K562 (cell line): ENCODE results near the gene GULP1.

Experiments
- FOXK2 ChIP-seq, 2 experiments: fragments of 450-650 bp; IDR thresholded peaks in 1 of 2; conservative IDR thresholded peaks in 1 of 2; 2 replicates each; pipeline ENCODE4 v1.6.1; 2016; ENCODE audit warnings: low read depth in 2 of 2, mild to moderate bottlenecking in 1 of 2
- KAT7 ChIP-seq: sonication (generic); formaldehyde crosslinking; IDR thresholded peaks from 2 replicates; pipeline ENCODE4 v1.8.0; 2022; ENCODE audit warnings: missing genetic modification reagents, mild to moderate bottlenecking, borderline replicate concordance
- NR3C1 ChIP-seq: sonication (generic); formaldehyde crosslinking; IDR thresholded peaks from 2 replicates; pipeline ENCODE4 v1.8.1; 2022; ENCODE audit warnings: missing genetic modification reagents
- ZKSCAN1 ChIP-seq: fragments of 150-350 bp; IDR thresholded peaks from 2 replicates; pipeline ENCODE4 v1.6.1; 2016; ENCODE audit warnings: low read depth, low read length
- TF ChIP-seq, protein P1 (sequence below), 3 experiments: IDR thresholded peaks in 2 of 3; conservative IDR thresholded peaks in 1 of 3; 2 replicates each; pipeline ENCODE4 v1.5.1; 2011 to 2012; ENCODE audit warnings: low read length in 3 of 3, mild to moderate bottlenecking in 3 of 3, control low read depth in 2 of 3, improper control_type of control experiment in 1 of 3, inconsistent platforms in 1 of 3, low read depth in 1 of 3, mixed read lengths in 1 of 3, moderate library complexity in 1 of 3; ENCODE audit not compliant: insufficient read depth in 2 of 3
- TF ChIP-seq, protein P2 (sequence below): sonication (generic); formaldehyde crosslinking; IDR thresholded peaks from 2 replicates; pipeline ENCODE4 v1.8.0; 2022; ENCODE audit warnings: missing genetic modification reagents, mild to moderate bottlenecking, moderate library complexity, borderline replicate concordance
- TF ChIP-seq, protein P3 (sequence below): sonication (generic); formaldehyde crosslinking; IDR thresholded peaks from 2 replicates; pipeline ENCODE4 v1.8.1; 2023; ENCODE audit warnings: mild to moderate bottlenecking, missing genetic modification reagents
- TF ChIP-seq, protein P4 (sequence below): sonication (generic); formaldehyde crosslinking; IDR thresholded peaks from 2 replicates; pipeline ENCODE4 v1.9.0; 2022; ENCODE audit warnings: mild to moderate bottlenecking, missing genetic modification reagents
- TF ChIP-seq, protein P5 (sequence below): fragments of 450-650 bp; formaldehyde crosslinking; conservative IDR thresholded peaks from 2 replicates; pipeline ENCODE4 v1.4.0; 2022; ENCODE audit warnings: mild to moderate bottlenecking, missing genetic modification characterization

DNA sequence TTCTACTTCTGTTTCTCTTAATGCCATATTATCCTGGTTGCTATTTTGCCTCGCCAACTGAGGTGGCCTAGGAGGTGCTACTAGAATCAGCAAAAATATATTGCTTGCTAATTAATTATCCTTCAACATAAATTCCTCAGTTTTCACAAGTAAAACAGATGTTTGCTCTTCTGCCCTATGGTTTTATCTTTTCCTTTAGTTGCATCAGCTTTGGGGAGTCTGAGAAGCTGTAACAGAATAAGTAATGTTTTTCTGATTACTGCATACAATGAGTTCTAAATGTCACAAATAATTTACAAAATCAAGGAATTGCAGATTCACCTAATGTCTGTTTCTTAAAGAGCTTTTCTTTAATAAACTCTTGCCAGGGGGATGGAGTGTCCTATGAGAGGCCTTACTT, 36.7 kb downstream of the GULP1 start:
- TF ChIP-seq, protein P1, sequence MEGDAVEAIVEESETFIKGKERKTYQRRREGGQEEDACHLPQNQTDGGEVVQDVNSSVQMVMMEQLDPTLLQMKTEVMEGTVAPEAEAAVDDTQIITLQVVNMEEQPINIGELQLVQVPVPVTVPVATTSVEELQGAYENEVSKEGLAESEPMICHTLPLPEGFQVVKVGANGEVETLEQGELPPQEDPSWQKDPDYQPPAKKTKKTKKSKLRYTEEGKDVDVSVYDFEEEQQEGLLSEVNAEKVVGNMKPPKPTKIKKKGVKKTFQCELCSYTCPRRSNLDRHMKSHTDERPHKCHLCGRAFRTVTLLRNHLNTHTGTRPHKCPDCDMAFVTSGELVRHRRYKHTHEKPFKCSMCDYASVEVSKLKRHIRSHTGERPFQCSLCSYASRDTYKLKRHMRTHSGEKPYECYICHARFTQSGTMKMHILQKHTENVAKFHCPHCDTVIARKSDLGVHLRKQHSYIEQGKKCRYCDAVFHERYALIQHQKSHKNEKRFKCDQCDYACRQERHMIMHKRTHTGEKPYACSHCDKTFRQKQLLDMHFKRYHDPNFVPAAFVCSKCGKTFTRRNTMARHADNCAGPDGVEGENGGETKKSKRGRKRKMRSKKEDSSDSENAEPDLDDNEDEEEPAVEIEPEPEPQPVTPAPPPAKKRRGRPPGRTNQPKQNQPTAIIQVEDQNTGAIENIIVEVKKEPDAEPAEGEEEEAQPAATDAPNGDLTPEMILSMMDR (IDR thresholded peaks at IDR 0.05 in 2 of 3, conservative IDR thresholded peaks at IDR 0.05 in 1 of 3; ENCODE audit: insufficient read depth in 2 of 3, low read depth in 1 of 3, low read length in 3 of 3), result no peak
- TF ChIP-seq KAT7 (CRISPR knock-in tag), result no peak
- TF ChIP-seq, protein P2, sequence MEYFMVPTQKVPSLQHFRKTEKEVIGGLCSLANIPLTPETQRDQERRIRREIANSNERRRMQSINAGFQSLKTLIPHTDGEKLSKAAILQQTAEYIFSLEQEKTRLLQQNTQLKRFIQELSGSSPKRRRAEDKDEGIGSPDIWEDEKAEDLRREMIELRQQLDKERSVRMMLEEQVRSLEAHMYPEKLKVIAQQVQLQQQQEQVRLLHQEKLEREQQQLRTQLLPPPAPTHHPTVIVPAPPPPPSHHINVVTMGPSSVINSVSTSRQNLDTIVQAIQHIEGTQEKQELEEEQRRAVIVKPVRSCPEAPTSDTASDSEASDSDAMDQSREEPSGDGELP (CRISPR knock-in tag), result no peak
- no peak for TF ChIP-seq NR3C1 (CRISPR knock-in tag)
- TF ChIP-seq FOXK2 (conservative IDR thresholded peaks at IDR 0.05 in 1 of 2, IDR thresholded peaks at IDR 0.05 in 1 of 2; ENCODE audit: low read depth in 2 of 2), result no peak
- TF ChIP-seq, protein P3, sequence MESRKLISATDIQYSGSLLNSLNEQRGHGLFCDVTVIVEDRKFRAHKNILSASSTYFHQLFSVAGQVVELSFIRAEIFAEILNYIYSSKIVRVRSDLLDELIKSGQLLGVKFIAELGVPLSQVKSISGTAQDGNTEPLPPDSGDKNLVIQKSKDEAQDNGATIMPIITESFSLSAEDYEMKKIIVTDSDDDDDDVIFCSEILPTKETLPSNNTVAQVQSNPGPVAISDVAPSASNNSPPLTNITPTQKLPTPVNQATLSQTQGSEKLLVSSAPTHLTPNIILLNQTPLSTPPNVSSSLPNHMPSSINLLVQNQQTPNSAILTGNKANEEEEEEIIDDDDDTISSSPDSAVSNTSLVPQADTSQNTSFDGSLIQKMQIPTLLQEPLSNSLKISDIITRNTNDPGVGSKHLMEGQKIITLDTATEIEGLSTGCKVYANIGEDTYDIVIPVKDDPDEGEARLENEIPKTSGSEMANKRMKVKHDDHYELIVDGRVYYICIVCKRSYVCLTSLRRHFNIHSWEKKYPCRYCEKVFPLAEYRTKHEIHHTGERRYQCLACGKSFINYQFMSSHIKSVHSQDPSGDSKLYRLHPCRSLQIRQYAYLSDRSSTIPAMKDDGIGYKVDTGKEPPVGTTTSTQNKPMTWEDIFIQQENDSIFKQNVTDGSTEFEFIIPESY (CRISPR knock-in tag), result no peak
- no peak for TF ChIP-seq ZKSCAN1
- TF ChIP-seq, protein P4, sequence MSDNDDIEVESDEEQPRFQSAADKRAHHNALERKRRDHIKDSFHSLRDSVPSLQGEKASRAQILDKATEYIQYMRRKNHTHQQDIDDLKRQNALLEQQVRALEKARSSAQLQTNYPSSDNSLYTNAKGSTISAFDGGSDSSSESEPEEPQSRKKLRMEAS (CRISPR knock-in tag), result no peak
- TF ChIP-seq, protein P5, sequence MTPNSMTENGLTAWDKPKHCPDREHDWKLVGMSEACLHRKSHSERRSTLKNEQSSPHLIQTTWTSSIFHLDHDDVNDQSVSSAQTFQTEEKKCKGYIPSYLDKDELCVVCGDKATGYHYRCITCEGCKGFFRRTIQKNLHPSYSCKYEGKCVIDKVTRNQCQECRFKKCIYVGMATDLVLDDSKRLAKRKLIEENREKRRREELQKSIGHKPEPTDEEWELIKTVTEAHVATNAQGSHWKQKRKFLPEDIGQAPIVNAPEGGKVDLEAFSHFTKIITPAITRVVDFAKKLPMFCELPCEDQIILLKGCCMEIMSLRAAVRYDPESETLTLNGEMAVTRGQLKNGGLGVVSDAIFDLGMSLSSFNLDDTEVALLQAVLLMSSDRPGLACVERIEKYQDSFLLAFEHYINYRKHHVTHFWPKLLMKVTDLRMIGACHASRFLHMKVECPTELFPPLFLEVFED (CRISPR knock-in tag), result no peak
